ENCODE data around the gene ALDH9A1. TPM values are rescaled to one million over a fixed set of nuclear protein-coding genes. Genes with fewer than 3 reads are reported as not detected.
"Not testable (repeated sequence)": the region's sequence is repeated elsewhere in the genome, so short reads cannot be mapped to it uniquely, and the experiment has no call there.

The ALDH9A1 gene
- total RNA-seq (100 to 1,000 TPM in 1 of 5 donors, 10 to 100 TPM in 3, under 1 TPM in 1; 0.87 to 101 (median 45.9) TPM), polyA plus RNA-seq (10 to 100 TPM; 25.2 to 51.0 (median 35.8) TPM)
- long read RNA-seq, donor 1, transcript ALDH9A1-203 (2 exons, 559 nt) = major isoform, 10 of 14 reads
- long read RNA-seq, donor 1, partial matches to known transcripts = 0 of 14 reads
- long read RNA-seq, donor 1, other reads (novel, unspliced or antisense) = 0 of 14 reads
- long read RNA-seq, donor 2, transcript ALDH9A1-201 (11 exons, 2,696 nt) = minor isoform, 9 of 24 reads
- long read RNA-seq, donor 2, transcript ALDH9A1-203 (2 exons, 559 nt) = major isoform, 15 of 24 reads
- long read RNA-seq, donor 2, partial matches to known transcripts = 0 of 24 reads
- long read RNA-seq, donor 2, other reads (novel, unspliced or antisense) = 0 of 24 reads
- long read RNA-seq, donor 3, transcript ALDH9A1-203 (2 exons, 559 nt) = major isoform, 15 of 26 reads
- long read RNA-seq, donor 3, transcript ALDH9A1-201 (11 exons, 2,696 nt) = minor isoform, 11 of 26 reads
- long read RNA-seq, donor 3, partial matches to known transcripts = 0 of 26 reads
- long read RNA-seq, donor 3, other reads (novel, unspliced or antisense) = 0 of 26 reads
- long read RNA-seq, donor 4, partial matches to known transcripts = 0 of 2 reads
- long read RNA-seq, donor 4, other reads (novel, unspliced or antisense) = 0 of 2 reads
- long read RNA-seq, donor 5, transcript ALDH9A1-201 (11 exons, 2,696 nt) = major isoform, 26 of 51 reads
- long read RNA-seq, donor 5, transcript ALDH9A1-203 (2 exons, 559 nt) = minor isoform, 25 of 51 reads
- long read RNA-seq, donor 5, partial matches to known transcripts = 0 of 51 reads
- long read RNA-seq, donor 5, other reads (novel, unspliced or antisense) = 0 of 51 reads
- long read RNA-seq, donor 6 = 0 reads
- long read RNA-seq, donor 7, transcript ALDH9A1-201 (11 exons, 2,696 nt) = major isoform, 22 of 34 reads
- long read RNA-seq, donor 7, transcript ALDH9A1-203 (2 exons, 559 nt) = minor isoform, 12 of 34 reads
- long read RNA-seq, donor 7, partial matches to known transcripts = 0 of 34 reads
- long read RNA-seq, donor 7, other reads (novel, unspliced or antisense) = 0 of 34 reads
- long read RNA-seq, donor 8, transcript ALDH9A1-203 (2 exons, 559 nt) = major isoform, 18 of 26 reads
- long read RNA-seq, donor 8, transcript ALDH9A1-201 (11 exons, 2,696 nt) = minor isoform, 8 of 26 reads
- long read RNA-seq, donor 8, partial matches to known transcripts = 0 of 26 reads
- long read RNA-seq, donor 8, other reads (novel, unspliced or antisense) = 0 of 26 reads
- long read RNA-seq, donor 9, transcript ALDH9A1-203 (2 exons, 559 nt) = major isoform, 14 of 25 reads
- long read RNA-seq, donor 9, transcript ALDH9A1-201 (11 exons, 2,696 nt) = minor isoform, 10 of 25 reads
- long read RNA-seq, donor 9, partial matches to known transcripts = 0 of 25 reads
- long read RNA-seq, donor 9, other reads (novel, unspliced or antisense) = 0 of 25 reads
- long read RNA-seq, donor 10, transcript ALDH9A1-203 (2 exons, 559 nt) = minor isoform, 7 of 16 reads
- long read RNA-seq, donor 10, transcript ALDH9A1-201 (11 exons, 2,696 nt) = major isoform, 9 of 16 reads
- long read RNA-seq, donor 10, partial matches to known transcripts = 0 of 16 reads
- long read RNA-seq, donor 10, other reads (novel, unspliced or antisense) = 0 of 16 reads

GRCh38 chr1:165697881-165698760 is at the start of gene ALDH9A1:
TSS of gene ALDH9A1 (minus strand) at chr1:165698562. CDS start at chr1:165698558, 4 bp downstream.
- no peaks in the 10 kb centered on the region for H3K9me3 ChIP-seq
- intact Hi-C loops (cut with DNase I; ENCODE audit: low total_unique reads) = no loop called here
- peaks cover 19 to 36% (median 32%) of the 10 kb centered on the region in 4 donors for H3K4me1 ChIP-seq
- TF ChIP-seq EP300 (IDR thresholded peaks at IDR 0.05) (no peak), POLR2AphosphoS5 (IDR thresholded peaks at IDR 0.05) (peak; percentile 68 to 90 (median 86)), POLR2A (IDR thresholded peaks at IDR 0.05) (peak in 1 of 4 donors; percentile 70), CTCF (IDR thresholded peaks at IDR 0.05) (peak in 4 of 7 experiments; percentile 7 to 13 (median 11))
- H3K27ac ChIP-seq = peak within 1 kb of the TSS; percentile 82 to 96 (median 93)
- H3K36me3 ChIP-seq = peaks cover 0 to 9% (median 0%) of the 10 kb centered on the region in 4 donors
- H3K27me3 ChIP-seq = no peaks in the 10 kb centered on the region
- WGBS, 5 donors = 0 to 1% (median 0%) methylated on average over 47 to 65 of the region's 65 CpGs
- peak within 1 kb of the TSS; percentile 55 to 74 (median 65) for H3K4me3 ChIP-seq
- DNase-seq = peak; percentile 89 to 95

GRCh38 chr1:165747632-165748447 is 49.5 kb upstream of the ALDH9A1 start:
- TF ChIP-seq POLR2AphosphoS5 (IDR thresholded peaks at IDR 0.05) (peak in 1 of 3 donors; percentile 11), EP300 (IDR thresholded peaks at IDR 0.05) (no peak), CTCF (IDR thresholded peaks at IDR 0.05) (no peak), POLR2A (IDR thresholded peaks at IDR 0.05) (no peak)
- H3K36me3 ChIP-seq = peaks cover 30 to 87% (median 77%) of the 10 kb centered on the region in 4 donors
- peak overlapping the region in 1 of 5 donors; percentile 33 for H3K27ac ChIP-seq

GRCh38 chr1:165744913-165745312 is 46.6 kb upstream of the ALDH9A1 start:
- Histone ChIP-seq H3K4me1 (peaks cover 0 to 17% (median 0%) of the 10 kb centered on the region in 4 donors), H3K36me3 (peaks cover 36 to 88% (median 78%) of the 10 kb centered on the region in 4 donors)
- H3K27me3 ChIP-seq; intact Hi-C loops (cut with DNase I; ENCODE audit: low total_unique reads); H3K27ac ChIP-seq; DNase-seq; H3K4me3 ChIP-seq; H3K9me3 ChIP-seq: not testable (repeated sequence)
- WGBS, 5 donors = 96 to 100% (median 100%) methylated on average over 1 of the region's 1 CpG

More at GRCh38 chr1:165747632-165748447, 49.5 kb upstream of the ALDH9A1 start:
- WGBS, 5 donors = 77 to 89% (median 79%) methylated on average over 9 of the region's 9 CpGs
- H3K4me1 ChIP-seq = peaks cover 0 to 17% (median 0%) of the 10 kb centered on the region in 4 donors
- peak in 1 of 2 donors; percentile 25 for DNase-seq
- H3K9me3 ChIP-seq = no peaks in the 10 kb centered on the region
- H3K4me3 ChIP-seq = no peak overlapping the region
- intact Hi-C loops (cut with DNase I; ENCODE audit: low total_unique reads) = no loop called here
- no peaks in the 10 kb centered on the region for H3K27me3 ChIP-seq

Data from stomach (tissue), 19 donors.